NCI-H82 treated with DMSO at 0.1 percent for 48 hours (cell line): ENCODE measurements around the gene LDLRAD4.

Source experiments
- DNase-seq: peaks from one replicate; lab custom pipeline; 2025; ENCODE audit not compliant: unreplicated experiment; lab: John Stamatoyannopoulos, UW

Gene LDLRAD4

GRCh38 chr18:13499803-13500202 is 281.2 kb downstream of the LDLRAD4 start:
- DNase-seq: no peak

- DNase-seq: no peak
Measured at GRCh38 chr18:13500227-13500865, 281.8 kb downstream of the LDLRAD4 start.

GRCh38 chr18:13500869-13501542 is 282.4 kb downstream of the LDLRAD4 start:
- DNase-seq: no peak

GRCh38 chr18:13501543-13501887 is 283.0 kb downstream of the LDLRAD4 start:
- no peak for DNase-seq

- no peak for DNase-seq
Measured at GRCh38 chr18:13501891-13502290, 283.3 kb downstream of the LDLRAD4 start.

GRCh38 chr18:13502585-13502984 is 284.0 kb downstream of the LDLRAD4 start:
- DNase-seq: no peak

- no peak for DNase-seq
Measured at GRCh38 chr18:13503836-13504235, 285.3 kb downstream of the LDLRAD4 start.

GRCh38 chr18:13505780-13506345 is 287.3 kb downstream of the LDLRAD4 start:
- DNase-seq: no peak

GRCh38 chr18:13510594-13510993 is 292.0 kb downstream of the LDLRAD4 start:
- DNase-seq: no peak

GRCh38 chr18:13511961-13512577 is 293.5 kb downstream of the LDLRAD4 start:
- no peak for DNase-seq

- DNase-seq: no peak
Measured at GRCh38 chr18:13513021-13513420, 294.5 kb downstream of the LDLRAD4 start.

GRCh38 chr18:13513481-13513880 is 294.9 kb downstream of the LDLRAD4 start:
- no peak for DNase-seq

GRCh38 chr18:13514558-13514957 is 296.0 kb downstream of the LDLRAD4 start:
- DNase-seq: peak; percentile 13

- no peak for DNase-seq
Measured at GRCh38 chr18:13516855-13517254, 298.3 kb downstream of the LDLRAD4 start.

- DNase-seq: no peak
Measured at GRCh38 chr18:13517369-13517768, 298.8 kb downstream of the LDLRAD4 start.

- DNase-seq: no peak
Measured at GRCh38 chr18:13518382-13518781, 299.8 kb downstream of the LDLRAD4 start.

GRCh38 chr18:13520306-13520705 is 301.7 kb downstream of the LDLRAD4 start:
- DNase-seq: no peak

GRCh38 chr18:13520741-13521140 is 302.2 kb downstream of the LDLRAD4 start:
- no peak for DNase-seq

GRCh38 chr18:13521418-13521817 is 302.9 kb downstream of the LDLRAD4 start:
- no peak for DNase-seq

- DNase-seq: no peak
Measured at GRCh38 chr18:13522256-13522655, 303.7 kb downstream of the LDLRAD4 start.

GRCh38 chr18:13522861-13523660 is 304.5 kb downstream of the LDLRAD4 start:
- no peak for DNase-seq
